Forelimb muscle (tissue), 1 donor: ENCODE measurements around the gene MPC2. TPM values are rescaled to one million over a fixed set of nuclear protein-coding genes. Genes with fewer than 3 reads are reported as not detected.

Experiments used
- polyA plus RNA-seq: library from polyadenylated mRNA; unstranded; fragments of 120-200 nt; gene quantifications from one replicate; pipeline ENCODE4 v1.2.1, GENCODE V29; 2013; ENCODE audit not compliant: insufficient read length

MPC2 gene
- polyA plus RNA-seq, 1 donor = 66.5 TPM

Other genes with a start within 250 kb of the MPC2 start
- 66.3 TPM for gene MPZL1, start 215.1 kb downstream of the MPC2 start, polyA plus RNA-seq
- gene ADCY10, start 22.9 kb downstream of the MPC2 start, polyA plus RNA-seq = 0.18 TPM
- 127 TPM for gene DCAF6, start 389 bp downstream of the MPC2 start, polyA plus RNA-seq
- gene GPR161, start 199.9 kb upstream of the MPC2 start, polyA plus RNA-seq = 10.8 TPM
- 31.2 TPM for gene TIPRL, start 241.9 kb upstream of the MPC2 start, polyA plus RNA-seq